ENCODE measurements around the gene CENPS. TPM values are rescaled to one million over a fixed set of nuclear protein-coding genes. Genes with fewer than 3 reads are reported as not detected.

The CENPS gene
- polyA plus RNA-seq, 1 experiment, result 9.6 TPM

- no peak overlapping the region for H3K4me3 ChIP-seq (ENCODE audit: low read depth, low read length)
- ChIA-PET POLR2A (interaction anchor here (1.8 kb wide), 1 partner anchor 12 kb away, joined by 9 read pairs; the partner anchor contains the start of gene PGD), CTCF (interaction anchor here (0.6 to 4.6 kb wide), 11 partner anchors 10 to 557 kb away, joined by 3 to 20 read pairs (median 4); partner anchors contain the start of gene CENPS)
- DNase-seq (ENCODE audit: low read depth), result no peak
- H3K27me3 ChIP-seq (ENCODE audit: control insufficient read depth, insufficient read depth, low read length), result no peaks in the 10 kb centered on the region
- TF ChIP-seq, protein P1, sequence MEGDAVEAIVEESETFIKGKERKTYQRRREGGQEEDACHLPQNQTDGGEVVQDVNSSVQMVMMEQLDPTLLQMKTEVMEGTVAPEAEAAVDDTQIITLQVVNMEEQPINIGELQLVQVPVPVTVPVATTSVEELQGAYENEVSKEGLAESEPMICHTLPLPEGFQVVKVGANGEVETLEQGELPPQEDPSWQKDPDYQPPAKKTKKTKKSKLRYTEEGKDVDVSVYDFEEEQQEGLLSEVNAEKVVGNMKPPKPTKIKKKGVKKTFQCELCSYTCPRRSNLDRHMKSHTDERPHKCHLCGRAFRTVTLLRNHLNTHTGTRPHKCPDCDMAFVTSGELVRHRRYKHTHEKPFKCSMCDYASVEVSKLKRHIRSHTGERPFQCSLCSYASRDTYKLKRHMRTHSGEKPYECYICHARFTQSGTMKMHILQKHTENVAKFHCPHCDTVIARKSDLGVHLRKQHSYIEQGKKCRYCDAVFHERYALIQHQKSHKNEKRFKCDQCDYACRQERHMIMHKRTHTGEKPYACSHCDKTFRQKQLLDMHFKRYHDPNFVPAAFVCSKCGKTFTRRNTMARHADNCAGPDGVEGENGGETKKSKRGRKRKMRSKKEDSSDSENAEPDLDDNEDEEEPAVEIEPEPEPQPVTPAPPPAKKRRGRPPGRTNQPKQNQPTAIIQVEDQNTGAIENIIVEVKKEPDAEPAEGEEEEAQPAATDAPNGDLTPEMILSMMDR (IDR thresholded peaks at IDR 0.05; ENCODE audit: insufficient read depth, low read depth, low read length), result no peak
- peaks cover 2% of the 10 kb centered on the region; the same call in 1 of the 2 replicates for H3K36me3 ChIP-seq (ENCODE audit: control insufficient read depth, insufficient read depth, low read length)
These were observed 43.2 kb upstream of the CENPS start for GRCh38 chr1:10386761-10387676.

DNA sequence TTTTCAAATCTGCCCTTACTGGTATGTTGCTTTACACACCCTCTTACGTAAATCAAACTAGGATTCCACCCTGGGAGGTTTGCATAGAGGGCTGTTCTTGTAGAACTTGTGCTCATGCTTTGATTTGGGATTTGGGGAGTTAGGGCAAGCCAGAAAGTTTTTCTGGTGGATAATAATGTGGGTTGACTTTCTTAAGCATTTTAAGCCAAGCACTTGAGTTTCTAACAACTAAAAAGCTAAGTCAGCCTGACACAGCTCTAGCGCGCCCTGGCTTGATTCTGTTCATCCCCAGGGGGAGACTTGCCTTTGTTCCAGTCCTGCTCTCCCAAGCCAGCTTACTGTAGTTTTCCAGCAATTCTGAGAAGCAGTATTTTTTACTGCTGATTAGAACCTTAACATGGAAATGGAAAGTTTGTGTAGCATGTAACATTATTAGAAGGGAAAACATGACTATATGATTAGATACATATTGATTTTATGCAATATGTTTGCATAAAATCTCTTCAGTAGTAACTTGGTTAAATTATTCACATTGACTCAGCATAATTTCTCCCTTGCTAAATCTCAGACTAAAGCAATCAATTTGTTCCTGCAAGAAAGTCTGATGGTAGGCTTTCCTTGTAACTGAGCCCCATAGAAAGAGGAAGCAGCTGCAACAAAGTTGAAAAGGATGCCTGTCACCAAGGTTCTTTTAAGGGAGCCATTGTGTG, 42.4 kb upstream of the CENPS start:
- TF ChIP-seq, protein P1 (IDR thresholded peaks at IDR 0.05; ENCODE audit: insufficient read depth, low read depth, low read length), result peak; percentile 30; the same call in 1 of the 2 replicates
- CTCF ChIA-PET, result interaction anchor here (0.6 to 4.6 kb wide), 11 partner anchors 10 to 556 kb away, joined by 3 to 20 read pairs (median 4); partner anchors contain the start of gene CENPS
- Histone ChIP-seq H3K4me3 (ENCODE audit: low read depth, low read length) (no peak overlapping the region), H3K27me3 (ENCODE audit: control insufficient read depth, insufficient read depth, low read length) (no peaks in the 10 kb centered on the region), H3K36me3 (ENCODE audit: control insufficient read depth, insufficient read depth, low read length) (peaks cover 2% of the 10 kb centered on the region; the same call in 1 of the 2 replicates)
- POLR2A ChIA-PET, result interaction anchor here (1.8 kb wide), 1 partner anchor 12 kb away, joined by 9 read pairs; the partner anchor contains the start of gene PGD
- no peak for DNase-seq (ENCODE audit: low read depth)

DNA sequence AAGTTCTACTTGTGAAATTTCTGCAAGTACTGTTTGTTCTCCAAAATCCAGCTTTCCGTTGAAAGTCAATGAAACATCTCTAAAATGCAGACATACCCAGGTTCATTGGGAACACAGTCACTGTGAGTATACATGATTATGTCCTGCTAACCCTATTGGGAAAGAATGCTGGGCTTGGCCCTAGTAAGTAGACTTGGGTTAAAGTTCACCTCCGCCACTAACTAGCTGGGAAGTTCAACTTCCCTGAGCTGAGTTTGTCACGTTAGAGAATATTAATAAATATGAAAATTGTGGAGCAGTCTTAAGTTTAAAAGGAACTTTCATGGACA, 41.9 kb upstream of the CENPS start:
- ChIA-PET POLR2A (interaction anchor here (1.8 kb wide), 1 partner anchor 11 kb away, joined by 9 read pairs; the partner anchor contains the start of gene PGD), CTCF (interaction anchor here (0.8 to 4.6 kb wide), 7 partner anchors 9 to 106 kb away, joined by 3 to 20 read pairs (median 8); partner anchors contain the start of gene CENPS)
- H3K27me3 ChIP-seq (ENCODE audit: control insufficient read depth, insufficient read depth, low read length), result no peaks in the 10 kb centered on the region
- H3K4me3 ChIP-seq (ENCODE audit: low read depth, low read length), result no peak overlapping the region
- no peaks in the 10 kb centered on the region for H3K36me3 ChIP-seq (ENCODE audit: control insufficient read depth, insufficient read depth, low read length)
- TF ChIP-seq, protein P1 (IDR thresholded peaks at IDR 0.05; ENCODE audit: insufficient read depth, low read depth, low read length), result no peak
- no peak for DNase-seq (ENCODE audit: low read depth)

- CTCF ChIA-PET, result interaction anchor here (2.1 to 4.6 kb wide), 2 partner anchors 8 to 12 kb away, joined by 10 to 20 read pairs; no protein-coding TSS in a partner anchor
- DNase-seq (ENCODE audit: low read depth), result no peak
- H3K4me3 ChIP-seq (ENCODE audit: low read depth, low read length), result no peak overlapping the region
- TF ChIP-seq, protein P1 (IDR thresholded peaks at IDR 0.05; ENCODE audit: insufficient read depth, low read depth, low read length), result no peak
- H3K36me3 ChIP-seq (ENCODE audit: control insufficient read depth, insufficient read depth, low read length), result no peaks in the 10 kb centered on the region
- H3K27me3 ChIP-seq (ENCODE audit: control insufficient read depth, insufficient read depth, low read length), result no peaks in the 10 kb centered on the region
- POLR2A ChIA-PET, result no interaction called here
These were observed 40.8 kb upstream of the CENPS start for GRCh38 chr1:10389271-10389973.
